Panc1 (cell line): ENCODE data around the gene ZNF202.

ENCODE experiments used
- SIN3A ChIP-seq: IDR thresholded peaks from 2 replicates; pipeline ENCODE4 v1.6.1; 2012; ENCODE audit warnings: low read depth, mild to moderate bottlenecking, low read length, moderate library complexity, borderline replicate concordance; ENCODE audit not compliant: insufficient read depth
- TF ChIP-seq, protein P1 (sequence below): fragments of 450-650 bp; IDR thresholded peaks from 2 replicates; pipeline ENCODE4 v1.5.1; 2017; ENCODE audit warnings: mild to moderate bottlenecking
- TF ChIP-seq, protein P2 (sequence below), 2 experiments: IDR thresholded peaks; 2 replicates each; pipeline ENCODE4 v1.6.1; 2011 to 2012; ENCODE audit warnings: low read depth in 2 of 2, control low read depth in 1 of 2, low read length in 1 of 2, mild to moderate bottlenecking in 1 of 2, moderate library complexity in 1 of 2; ENCODE audit not compliant: insufficient read depth in 1 of 2

DNA sequence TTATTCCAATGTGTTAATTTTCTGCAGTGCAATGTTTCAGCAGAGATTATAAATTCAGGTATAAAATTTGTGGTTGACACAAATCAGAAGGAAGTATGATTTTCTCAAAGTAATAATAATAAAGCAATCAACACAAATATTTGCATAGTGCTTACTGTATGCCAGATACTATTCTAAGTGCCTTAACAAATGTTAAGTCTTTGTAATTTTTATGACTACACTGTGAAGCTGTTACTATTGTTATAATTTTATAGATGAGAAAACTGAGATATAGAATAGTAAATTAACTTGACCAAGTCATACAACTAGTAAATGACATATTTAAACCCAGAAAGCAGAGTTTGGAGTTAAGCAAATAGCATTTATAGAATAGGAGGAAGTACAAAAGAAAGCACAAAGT is 29.3 kb upstream of the ZNF202 start:
- TF ChIP-seq, protein P1, sequence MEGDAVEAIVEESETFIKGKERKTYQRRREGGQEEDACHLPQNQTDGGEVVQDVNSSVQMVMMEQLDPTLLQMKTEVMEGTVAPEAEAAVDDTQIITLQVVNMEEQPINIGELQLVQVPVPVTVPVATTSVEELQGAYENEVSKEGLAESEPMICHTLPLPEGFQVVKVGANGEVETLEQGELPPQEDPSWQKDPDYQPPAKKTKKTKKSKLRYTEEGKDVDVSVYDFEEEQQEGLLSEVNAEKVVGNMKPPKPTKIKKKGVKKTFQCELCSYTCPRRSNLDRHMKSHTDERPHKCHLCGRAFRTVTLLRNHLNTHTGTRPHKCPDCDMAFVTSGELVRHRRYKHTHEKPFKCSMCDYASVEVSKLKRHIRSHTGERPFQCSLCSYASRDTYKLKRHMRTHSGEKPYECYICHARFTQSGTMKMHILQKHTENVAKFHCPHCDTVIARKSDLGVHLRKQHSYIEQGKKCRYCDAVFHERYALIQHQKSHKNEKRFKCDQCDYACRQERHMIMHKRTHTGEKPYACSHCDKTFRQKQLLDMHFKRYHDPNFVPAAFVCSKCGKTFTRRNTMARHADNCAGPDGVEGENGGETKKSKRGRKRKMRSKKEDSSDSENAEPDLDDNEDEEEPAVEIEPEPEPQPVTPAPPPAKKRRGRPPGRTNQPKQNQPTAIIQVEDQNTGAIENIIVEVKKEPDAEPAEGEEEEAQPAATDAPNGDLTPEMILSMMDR = no peak
- TF ChIP-seq SIN3A = no peak
- TF ChIP-seq, protein P2, sequence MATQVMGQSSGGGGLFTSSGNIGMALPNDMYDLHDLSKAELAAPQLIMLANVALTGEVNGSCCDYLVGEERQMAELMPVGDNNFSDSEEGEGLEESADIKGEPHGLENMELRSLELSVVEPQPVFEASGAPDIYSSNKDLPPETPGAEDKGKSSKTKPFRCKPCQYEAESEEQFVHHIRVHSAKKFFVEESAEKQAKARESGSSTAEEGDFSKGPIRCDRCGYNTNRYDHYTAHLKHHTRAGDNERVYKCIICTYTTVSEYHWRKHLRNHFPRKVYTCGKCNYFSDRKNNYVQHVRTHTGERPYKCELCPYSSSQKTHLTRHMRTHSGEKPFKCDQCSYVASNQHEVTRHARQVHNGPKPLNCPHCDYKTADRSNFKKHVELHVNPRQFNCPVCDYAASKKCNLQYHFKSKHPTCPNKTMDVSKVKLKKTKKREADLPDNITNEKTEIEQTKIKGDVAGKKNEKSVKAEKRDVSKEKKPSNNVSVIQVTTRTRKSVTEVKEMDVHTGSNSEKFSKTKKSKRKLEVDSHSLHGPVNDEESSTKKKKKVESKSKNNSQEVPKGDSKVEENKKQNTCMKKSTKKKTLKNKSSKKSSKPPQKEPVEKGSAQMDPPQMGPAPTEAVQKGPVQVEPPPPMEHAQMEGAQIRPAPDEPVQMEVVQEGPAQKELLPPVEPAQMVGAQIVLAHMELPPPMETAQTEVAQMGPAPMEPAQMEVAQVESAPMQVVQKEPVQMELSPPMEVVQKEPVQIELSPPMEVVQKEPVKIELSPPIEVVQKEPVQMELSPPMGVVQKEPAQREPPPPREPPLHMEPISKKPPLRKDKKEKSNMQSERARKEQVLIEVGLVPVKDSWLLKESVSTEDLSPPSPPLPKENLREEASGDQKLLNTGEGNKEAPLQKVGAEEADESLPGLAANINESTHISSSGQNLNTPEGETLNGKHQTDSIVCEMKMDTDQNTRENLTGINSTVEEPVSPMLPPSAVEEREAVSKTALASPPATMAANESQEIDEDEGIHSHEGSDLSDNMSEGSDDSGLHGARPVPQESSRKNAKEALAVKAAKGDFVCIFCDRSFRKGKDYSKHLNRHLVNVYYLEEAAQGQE (IDR thresholded peaks at IDR 0.05; ENCODE audit: insufficient read depth in 1 of 2, low read depth in 2 of 2, low read length in 1 of 2) = no peak
